Measurements from ENCODE around the gene GNPDA1. TPM values are rescaled to one million over a fixed set of nuclear protein-coding genes. Genes with fewer than 3 reads are reported as not detected.

GNPDA1 gene
- total and polyA plus RNA-seq, 2 of the 4 experiments (the other 2 are of a cell fraction): 23.1 to 60.6 TPM

DNA sequence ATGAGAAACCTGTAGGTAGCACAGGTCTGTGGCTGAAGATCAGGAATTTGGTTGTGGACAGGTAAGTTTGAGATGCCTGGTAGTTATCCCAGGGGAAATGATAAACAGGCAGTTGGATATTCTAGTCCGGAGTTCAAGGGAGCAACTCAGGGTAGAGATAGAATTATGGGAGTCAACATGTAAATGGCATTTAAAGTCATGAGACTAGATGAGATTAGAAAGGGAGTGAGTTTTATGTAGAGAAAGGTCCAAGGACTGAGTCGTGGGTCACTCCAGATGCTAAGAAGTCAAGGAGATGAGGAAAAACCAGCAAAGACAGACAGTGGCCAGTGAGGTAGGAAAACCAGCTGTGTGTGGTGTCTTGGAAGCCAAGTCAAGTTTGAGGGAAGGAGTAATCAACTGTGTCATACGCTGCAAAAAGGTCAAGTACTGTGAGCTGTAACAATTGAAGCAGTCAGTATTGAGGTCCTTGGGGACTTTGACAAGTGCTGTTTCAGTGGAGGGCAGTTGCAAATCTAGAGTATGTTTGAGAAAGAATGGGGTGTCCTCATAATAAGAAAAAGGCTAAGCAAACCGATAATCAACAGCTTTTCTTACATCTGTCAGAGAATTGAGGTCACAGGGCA is 18.2 kb downstream of the GNPDA1 start:
- no peak overlapping the region for H2BK15ac ChIP-seq (ENCODE audit: low read depth, low read length)
- ChIA-PET POLR2A (ENCODE audit: unreplicated experiment) (no interaction called here), CTCF (interaction anchor here (0.6 kb wide), 1 partner anchor 150 kb away, joined by 3 read pairs; no protein-coding TSS in a partner anchor)
- peaks cover 2% of the 10 kb centered on the region; the same call in 1 of the 2 replicates for H3K9me1 ChIP-seq (ENCODE audit: insufficient read depth, low read length)
- intact Hi-C loops (cut with micrococcal nuclease) (no loop called here), in situ Hi-C loops (cut with MboI; ENCODE audit: low sequenced_read_pairs) (loop anchor here (5.0 to 10.0 kb wide), 2 partner anchors 143 to 560 kb away; no protein-coding TSS in a partner anchor), dilution Hi-C loops (cut with HindIII; ENCODE audit: low sequenced_read_pairs, unreplicated experiment) (loop anchor here (25.0 kb wide), 1 partner anchor 143 kb away; no protein-coding TSS in a partner anchor)
- H3K27ac ChIP-seq (ENCODE audit: insufficient read depth, low read length): no peak overlapping the region
- no peak overlapping the region for H2AK9ac ChIP-seq (replicated peaks; ENCODE audit: low read depth, low read length, poor library complexity)
- peaks cover 7 to 15% of the 10 kb centered on the region in 2 experiments; a peak in 3 of 4 replicates for H3K79me1 ChIP-seq (ENCODE audit: low read depth in 1 of 2, low read length in 2 of 2)
- no peak overlapping the region for H2BK5ac ChIP-seq (ENCODE audit: low read depth, low read length, poor library complexity, severe bottlenecking)
- H3K27me3 ChIP-seq (ENCODE audit: control insufficient read depth, insufficient read depth, low read length): no peaks in the 10 kb centered on the region
- no peak overlapping the region for H3K9ac ChIP-seq (ENCODE audit: low read depth, low read length)
- H2AFZ ChIP-seq (replicated peaks; ENCODE audit: low read length, poor library complexity): no peak overlapping the region
- ATAC-seq (ENCODE audit: low read depth): no peak
- DNase-seq: no peak
- no peak overlapping the region for H3K4me3 ChIP-seq (ENCODE audit: insufficient read depth, low read depth, low read length)
- no peak overlapping the region for H4K8ac ChIP-seq (ENCODE audit: low read depth in 2 of 2, low read length in 2 of 2)
- H3K23ac ChIP-seq (ENCODE audit: low read depth, low read length): no peak overlapping the region
- no peak overlapping the region for H2BK120ac ChIP-seq (ENCODE audit: low read depth, low read length)
- H3K4me2 ChIP-seq (ENCODE audit: low read depth, low read length): no peak overlapping the region
- H3K4me1 ChIP-seq (ENCODE audit: control insufficient read depth, insufficient read depth, low read length): no peaks in the 10 kb centered on the region
- TF ChIP-seq RCOR1 (IDR thresholded peaks at IDR 0.05; ENCODE audit: insufficient replicate concordance, low read length): no peak
- no peak overlapping the region for H4K91ac ChIP-seq (ENCODE audit: insufficient read depth, low read depth, low read length)
- WGBS, 2 experiments (ENCODE audit: extremely low coverage in 2 of 2, insufficient read length in 1 of 2): 88% methylated on average over 3 of the region's 4 CpGs; no CpG with 5 or more reads in 1 of the 2 experiments
- no peak overlapping the region for H3K18ac ChIP-seq (ENCODE audit: low read depth, low read length)
- no peak overlapping the region for H2AK5ac ChIP-seq (ENCODE audit: low read depth, low read length)
- no peak overlapping the region for H4K5ac ChIP-seq (ENCODE audit: low read depth, low read length)
- BruUV-seq (replicated peaks): no TSS peak
- H4K20me1 ChIP-seq (ENCODE audit: insufficient read depth, low read length): 0 out of 2 replicates have a peak, but pooled peaks cover 3% of the 10 kb centered on the region
- H3K9me3 ChIP-seq (ENCODE audit: control insufficient read depth, insufficient read depth, low read length): no peaks in the 10 kb centered on the region
- no peak overlapping the region for H3K56ac ChIP-seq (ENCODE audit: extremely low read depth, insufficient read depth, low read length)
- peaks cover 17% of the 10 kb centered on the region for H3K36me3 ChIP-seq (ENCODE audit: control insufficient read depth, insufficient read depth, low read length)
- no peak overlapping the region for H3K14ac ChIP-seq (replicated peaks; ENCODE audit: low read depth, low read length)
- H2BK20ac ChIP-seq (ENCODE audit: low read depth, low read length): no peak overlapping the region
- no peak overlapping the region for H3K4ac ChIP-seq (ENCODE audit: low read depth, low read length)
